SU-DHL-6 (cell line): ENCODE measurements around the gene DNAAF5.

Source experiments
- H2AFZ ChIP-seq: fragments of 200-600 bp; sonication (generic); 2 replicates; pipeline ENCODE4 v1.6.1; 2014; ENCODE audit warnings: low read depth, mild to moderate bottlenecking, moderate library complexity, mixed read lengths, antibody characterized with exemption, low read length; ENCODE audit not compliant: severe bottlenecking
- H3F3A ChIP-seq: fragments of 200-600 bp; shearing (Covaris generic); 2 replicates; pipeline ENCODE4 v1.6.0; 2016; ENCODE audit warnings: antibody characterized with exemption, mild to moderate bottlenecking; ENCODE audit not compliant: insufficient read depth
- H3K27ac ChIP-seq: fragments of 200-600 bp; sonication (generic); 2 replicates; pipeline ENCODE4 v1.5.1; 2016; ENCODE audit warnings: low read depth, mild to moderate bottlenecking, low read length, moderate library complexity, mixed read lengths
- H3K27me3 ChIP-seq: fragments of 200-600 bp; sonication (generic), shearing (Covaris generic); 2 replicates; pipeline ENCODE4 v1.6.0; 2014; ENCODE audit warnings: mild to moderate bottlenecking, low read length
- H3K36me3 ChIP-seq: fragments of 200-600 bp; sonication (generic); 2 replicates; pipeline ENCODE4 v1.6.1; 2014; ENCODE audit warnings: mild to moderate bottlenecking, low read length, mixed read lengths
- H3K4me2 ChIP-seq: fragments of 300-600, 200-600 bp; shearing (Covaris generic), sonication (generic); 2 replicates; pipeline ENCODE4 v1.6.0; 2014; ENCODE audit warnings: low read length, low read depth, mild to moderate bottlenecking; ENCODE audit not compliant: poor library complexity, severe bottlenecking
- H3K4me3 ChIP-seq: fragments of 200-600 bp; sonication (generic); 2 replicates; pipeline ENCODE4 v1.5.1; 2014; ENCODE audit warnings: antibody characterized with exemption, low read length, mild to moderate bottlenecking, mixed read lengths; ENCODE audit not compliant: insufficient read depth, poor library complexity, severe bottlenecking
- H3K79me2 ChIP-seq: fragments of 200-600 bp; sonication (generic); 2 replicates; pipeline ENCODE4 v1.6.1; 2014; ENCODE audit warnings: mild to moderate bottlenecking, low read length, moderate library complexity; ENCODE audit not compliant: insufficient read depth
- H3K9ac ChIP-seq: fragments of 200-600 bp; sonication (generic); 2 replicates; pipeline ENCODE4 v1.7.0; 2014; ENCODE audit warnings: mild to moderate bottlenecking, low read length
- H3K9me2 ChIP-seq: fragments of 200-600 bp; sonication (generic); replicated peaks from 2 replicates; pipeline ENCODE4 v1.6.1; 2014; ENCODE audit warnings: low read length; ENCODE audit not compliant: insufficient read depth
- H3K9me3 ChIP-seq: fragments of 200-600 bp; sonication (generic); 2 replicates; pipeline ENCODE4 v1.6.1; 2014; ENCODE audit warnings: low read length, mixed read lengths; ENCODE audit not compliant: insufficient read depth
- H4K20me1 ChIP-seq: fragments of 200-600 bp; sonication (generic); 2 replicates; pipeline ENCODE4 v1.6.1; 2014; ENCODE audit warnings: low read depth, mild to moderate bottlenecking, antibody characterized with exemption, low read length, moderate library complexity, mixed read lengths
- CTCF ChIP-seq: fragments of 200-600 bp; sonication (generic); IDR thresholded peaks from one replicate; pipeline ENCODE4 v1.5.1; 2017; ENCODE audit warnings: antibody characterized with exemption, mild to moderate bottlenecking, low read length, moderate library complexity; ENCODE audit not compliant: insufficient read depth, poor library complexity, severe bottlenecking
- EZH2phosphoT487 ChIP-seq: fragments of 200-600 bp; sonication (generic), shearing (Covaris generic); conservative IDR thresholded peaks from 2 replicates; pipeline ENCODE4 v1.6.1; 2018; ENCODE audit warnings: mild to moderate bottlenecking, antibody characterized with exemption, low read length, moderate library complexity, mixed read lengths

DNAAF5 gene

GRCh38 chr7:825386-825785 lies 98.9 kb downstream of the DNAAF5 start:
- peaks cover 98% of the 10 kb centered on the region for H3K79me2 ChIP-seq
- H3K27ac ChIP-seq = no peak overlapping the region
- no peaks in the 10 kb centered on the region for H3K36me3 ChIP-seq
- no peak for TF ChIP-seq EZH2phosphoT487
- no peak for TF ChIP-seq CTCF
- peaks cover 6% of the 10 kb centered on the region for H4K20me1 ChIP-seq
- no peak overlapping the region for H3K4me2 ChIP-seq
- no peak overlapping the region for H3K9ac ChIP-seq
- no peaks in the 10 kb centered on the region for H3K27me3 ChIP-seq
- no peak overlapping the region for H2AFZ ChIP-seq
- H3K4me3 ChIP-seq = no peak overlapping the region
- no peaks in the 10 kb centered on the region for H3F3A ChIP-seq
- no peaks in the 10 kb centered on the region for H3K9me3 ChIP-seq
- H3K9me2 ChIP-seq = no peaks in the 10 kb centered on the region

GRCh38 chr7:826230-826917 lies 99.9 kb downstream of the DNAAF5 start:
- no peak overlapping the region for H3K27ac ChIP-seq
- H3K4me2 ChIP-seq = no peak overlapping the region
- H4K20me1 ChIP-seq = peaks cover 3% of the 10 kb centered on the region
- TF ChIP-seq EZH2phosphoT487 = no peak
- no peak for TF ChIP-seq CTCF
- H3K27me3 ChIP-seq = no peaks in the 10 kb centered on the region
- no peak overlapping the region for H3K4me3 ChIP-seq
- H3F3A ChIP-seq = no peaks in the 10 kb centered on the region
- H2AFZ ChIP-seq = no peak overlapping the region
- no peaks in the 10 kb centered on the region for H3K9me2 ChIP-seq
- H3K9me3 ChIP-seq = no peaks in the 10 kb centered on the region
- H3K79me2 ChIP-seq = peaks cover 96% of the 10 kb centered on the region
- no peak overlapping the region for H3K9ac ChIP-seq
- H3K36me3 ChIP-seq = no peaks in the 10 kb centered on the region

GRCh38 chr7:828793-829561 lies 102.5 kb downstream of the DNAAF5 start:
- H3K27me3 ChIP-seq = no peaks in the 10 kb centered on the region
- no peak overlapping the region for H2AFZ ChIP-seq
- no peak overlapping the region for H3K4me2 ChIP-seq
- H3K79me2 ChIP-seq = peaks cover 85% of the 10 kb centered on the region
- H4K20me1 ChIP-seq = peaks cover 3% of the 10 kb centered on the region
- no peaks in the 10 kb centered on the region for H3K36me3 ChIP-seq
- H3F3A ChIP-seq = no peaks in the 10 kb centered on the region
- no peak for TF ChIP-seq CTCF
- TF ChIP-seq EZH2phosphoT487 = no peak
- H3K9ac ChIP-seq = no peak overlapping the region
- H3K9me3 ChIP-seq = no peaks in the 10 kb centered on the region
- H3K27ac ChIP-seq = no peak overlapping the region
- no peak overlapping the region for H3K4me3 ChIP-seq
- no peaks in the 10 kb centered on the region for H3K9me2 ChIP-seq
